ENCODE measurements around the gene STRN4. TPM values are rescaled to one million over a fixed set of nuclear protein-coding genes. Genes with fewer than 3 reads are reported as not detected.

Gene STRN4
- total and polyA plus RNA-seq, 2 donors (not counting 1 experiment from before 2014, with no cell fraction given) = 111 to 112 TPM

GRCh38 chr19:46717034-46717715, 29.1 kb downstream of the STRN4 start, which contains the start of gene PRKD2:
Gene PRKD2, minus strand, starts transcription at chr19:46717114. Its CDS starts 744 bp downstream, at chr19:46716370.
- peak within 1 kb of the TSS; percentile 94 for H3K4me2 ChIP-seq (replicated peaks; ENCODE audit: low read depth, low read length, poor library complexity, severe bottlenecking)
- no peak for TF ChIP-seq CTCF (IDR thresholded peaks at IDR 0.05)
- TF ChIP-seq EZH2 (IDR thresholded peaks at IDR 0.05; ENCODE audit: borderline replicate concordance, insufficient read depth, low read depth, low read length, poor library complexity, severe bottlenecking) = no peak
- H3K36me3 ChIP-seq (replicated peaks in 1 of 2; ENCODE audit: control extremely low read depth in 1 of 2, control insufficient read depth in 1 of 2, extremely low read depth in 1 of 2, insufficient read depth in 2 of 2, low read length in 1 of 2) = peaks cover 0 to 27% of the 10 kb centered on the region in 2 experiments
- intact Hi-C loops (cut with micrococcal nuclease) = loop anchor here (5.0 kb wide), 1 partner anchor 100 kb away; no protein-coding TSS in a partner anchor
- H3K27ac Mint-ChIP-seq = peak within 1 kb of the TSS; percentile 95
- POLR2A ChIA-PET = interaction anchor here (0.7 to 0.9 kb wide), 4 partner anchors 12 to 115 kb away, joined by 3 to 7 read pairs (median 4); no protein-coding TSS in a partner anchor
- H3K4me3 ChIP-seq (ENCODE audit: control extremely low read depth in 1 of 5, extremely low read depth in 1 of 5, insufficient read depth in 1 of 5, low read depth in 2 of 5, low read length in 4 of 5) = peak within 1 kb of the TSS; percentile 77 to 99 (median 92)
- peaks cover 66% of the 10 kb centered on the region for H3K4me1 Mint-ChIP-seq
- peak; percentile 89 for DNase-seq
- no peaks in the 10 kb centered on the region for H3K27me3 Mint-ChIP-seq
- H3K27me3 ChIP-seq (replicated peaks in 1 of 4; ENCODE audit: control extremely low read depth in 1 of 4, control insufficient read depth in 3 of 4, insufficient read depth in 4 of 4, low read length in 3 of 4) = no peaks in the 10 kb centered on the region
- CTCF ChIA-PET = interaction anchor here (2.9 to 4.2 kb wide), 2 partner anchors 12 kb away, joined by 22 to 55 read pairs; no protein-coding TSS in a partner anchor
- H3K9me3 Mint-ChIP-seq (ENCODE audit: insufficient read depth) = no peaks in the 10 kb centered on the region
- ATAC-seq (ENCODE audit: low read depth) = peak; percentile 48
- peaks cover 67% of the 10 kb centered on the region for H3K79me2 ChIP-seq (ENCODE audit: control insufficient read depth, insufficient read depth, low read length)
- peaks cover 58 to 75% of the 10 kb centered on the region in 2 donors for H3K4me1 ChIP-seq (ENCODE audit: control insufficient read depth in 2 of 2, insufficient read depth in 2 of 2, low read length in 2 of 2)
- H2AFZ ChIP-seq (ENCODE audit: insufficient read depth, low read depth, low read length, poor library complexity, severe bottlenecking) = peak within 1 kb of the TSS; percentile 74
- peak within 1 kb of the TSS; percentile 92 for H3K9ac ChIP-seq (ENCODE audit: low read length)
- H3K4me3 Mint-ChIP-seq = peak within 1 kb of the TSS; percentile 97
- under 1% methylated on average over 47 of the region's 52 CpGs for WGBS (ENCODE audit: insufficient coverage)
- no peaks in the 10 kb centered on the region for H3K9me3 ChIP-seq (ENCODE audit: control extremely low read depth in 1 of 3, control insufficient read depth in 2 of 3, insufficient read depth in 1 of 3, low read length in 2 of 3)
- peak within 1 kb of the TSS; percentile 89 to 92 for H3K27ac ChIP-seq (ENCODE audit: low read length in 2 of 2)
- peaks cover 27% of the 10 kb centered on the region for H4K20me1 ChIP-seq (ENCODE audit: control insufficient read depth, insufficient read depth, low read length, poor library complexity, severe bottlenecking)

- peak overlapping the region; percentile 95 for H3K27ac Mint-ChIP-seq
- WGBS (ENCODE audit: insufficient coverage) = 0% methylated on average over 20 of the region's 20 CpGs
- Histone ChIP-seq H3K27me3 (replicated peaks in 1 of 4; ENCODE audit: control extremely low read depth in 1 of 4, control insufficient read depth in 3 of 4, insufficient read depth in 4 of 4, low read length in 3 of 4) (no peaks in the 10 kb centered on the region), H3K9me3 (ENCODE audit: control extremely low read depth in 1 of 3, control insufficient read depth in 2 of 3, insufficient read depth in 1 of 3, low read length in 2 of 3) (no peaks in the 10 kb centered on the region), H3K36me3 (replicated peaks in 1 of 2; ENCODE audit: control extremely low read depth in 1 of 2, control insufficient read depth in 1 of 2, extremely low read depth in 1 of 2, insufficient read depth in 2 of 2, low read length in 1 of 2) (peaks cover 0 to 22% of the 10 kb centered on the region in 2 experiments), H3K27ac (ENCODE audit: low read length in 2 of 2) (peak overlapping the region; percentile 82 to 89), H3K4me2 (replicated peaks; ENCODE audit: low read depth, low read length, poor library complexity, severe bottlenecking) (peak overlapping the region; percentile 94), H3K79me2 (ENCODE audit: control insufficient read depth, insufficient read depth, low read length) (peaks cover 67% of the 10 kb centered on the region), H3K4me1 (ENCODE audit: control insufficient read depth in 2 of 2, insufficient read depth in 2 of 2, low read length in 2 of 2) (peaks cover 53 to 69% of the 10 kb centered on the region in 2 donors), H4K20me1 (ENCODE audit: control insufficient read depth, insufficient read depth, low read length, poor library complexity, severe bottlenecking) (peaks cover 32% of the 10 kb centered on the region), H2AFZ (ENCODE audit: insufficient read depth, low read depth, low read length, poor library complexity, severe bottlenecking) (peak overlapping the region; percentile 74), H3K9ac (ENCODE audit: low read length) (peak overlapping the region; percentile 92), H3K4me3 (ENCODE audit: control extremely low read depth in 1 of 5, extremely low read depth in 1 of 5, insufficient read depth in 1 of 5, low read depth in 2 of 5, low read length in 4 of 5) (peak overlapping the region; percentile 64 to 99 (median 92))
- H3K9me3 Mint-ChIP-seq (ENCODE audit: insufficient read depth) = no peaks in the 10 kb centered on the region
- ChIA-PET POLR2A (interaction anchor here (0.7 to 0.9 kb wide), 4 partner anchors 12 to 115 kb away, joined by 3 to 7 read pairs (median 4); no protein-coding TSS in a partner anchor), CTCF (interaction anchor here (4.2 kb wide), 1 partner anchor 12 kb away, joined by 55 read pairs; no protein-coding TSS in a partner anchor)
- ATAC-seq (ENCODE audit: low read depth) = no peak
- no peak for DNase-seq
- peak overlapping the region; percentile 97 for H3K4me3 Mint-ChIP-seq
- H3K27me3 Mint-ChIP-seq = no peaks in the 10 kb centered on the region
- intact Hi-C loops (cut with micrococcal nuclease) = loop anchor here (5.0 kb wide), 1 partner anchor 99 kb away; no protein-coding TSS in a partner anchor
- TF ChIP-seq EZH2 (IDR thresholded peaks at IDR 0.05; ENCODE audit: borderline replicate concordance, insufficient read depth, low read depth, low read length, poor library complexity, severe bottlenecking) = no peak
- TF ChIP-seq CTCF (IDR thresholded peaks at IDR 0.05) = no peak
- H3K4me1 Mint-ChIP-seq = peaks cover 61% of the 10 kb centered on the region
These were observed 29.6 kb downstream of the STRN4 start for GRCh38 chr19:46716672-46717033.
